ENCODE results near the gene IKZF2.

Gene IKZF2

DNA sequence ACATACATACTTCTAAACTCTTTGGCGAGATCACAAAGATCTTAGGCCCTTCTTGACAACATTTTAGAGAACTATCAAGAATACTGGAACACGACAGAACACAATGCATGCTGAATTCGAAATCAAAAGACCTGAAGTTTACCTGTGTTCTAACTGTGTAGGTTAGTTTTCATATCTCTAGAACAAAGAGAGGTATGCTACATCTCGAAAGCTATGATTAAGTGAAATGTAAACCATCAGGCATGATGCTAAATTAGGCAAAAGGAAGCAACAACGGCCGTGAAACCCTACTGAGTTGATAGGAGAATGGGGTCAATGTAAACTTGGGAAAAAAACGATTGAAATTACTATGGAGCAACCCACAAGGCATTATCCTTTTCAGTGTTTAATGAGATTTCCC lies 43.7 kb downstream of the IKZF2 start:
- H3K4me1 ChIP-seq: no peaks in the 10 kb centered on the region
- no peak overlapping the region for H3K4me3 ChIP-seq (ENCODE audit: low read depth, low read length)
- no peaks in the 10 kb centered on the region for H3K36me3 ChIP-seq
- no peaks in the 10 kb centered on the region for H3K9me3 ChIP-seq
- DNase-seq: no peak
- TF ChIP-seq, protein P1, sequence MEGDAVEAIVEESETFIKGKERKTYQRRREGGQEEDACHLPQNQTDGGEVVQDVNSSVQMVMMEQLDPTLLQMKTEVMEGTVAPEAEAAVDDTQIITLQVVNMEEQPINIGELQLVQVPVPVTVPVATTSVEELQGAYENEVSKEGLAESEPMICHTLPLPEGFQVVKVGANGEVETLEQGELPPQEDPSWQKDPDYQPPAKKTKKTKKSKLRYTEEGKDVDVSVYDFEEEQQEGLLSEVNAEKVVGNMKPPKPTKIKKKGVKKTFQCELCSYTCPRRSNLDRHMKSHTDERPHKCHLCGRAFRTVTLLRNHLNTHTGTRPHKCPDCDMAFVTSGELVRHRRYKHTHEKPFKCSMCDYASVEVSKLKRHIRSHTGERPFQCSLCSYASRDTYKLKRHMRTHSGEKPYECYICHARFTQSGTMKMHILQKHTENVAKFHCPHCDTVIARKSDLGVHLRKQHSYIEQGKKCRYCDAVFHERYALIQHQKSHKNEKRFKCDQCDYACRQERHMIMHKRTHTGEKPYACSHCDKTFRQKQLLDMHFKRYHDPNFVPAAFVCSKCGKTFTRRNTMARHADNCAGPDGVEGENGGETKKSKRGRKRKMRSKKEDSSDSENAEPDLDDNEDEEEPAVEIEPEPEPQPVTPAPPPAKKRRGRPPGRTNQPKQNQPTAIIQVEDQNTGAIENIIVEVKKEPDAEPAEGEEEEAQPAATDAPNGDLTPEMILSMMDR (IDR thresholded peaks at IDR 0.05; ENCODE audit: low read depth, low read length): no peak
- peaks cover 4% of the 10 kb centered on the region; the same call in 1 of the 2 replicates for H3K27me3 ChIP-seq

DNA sequence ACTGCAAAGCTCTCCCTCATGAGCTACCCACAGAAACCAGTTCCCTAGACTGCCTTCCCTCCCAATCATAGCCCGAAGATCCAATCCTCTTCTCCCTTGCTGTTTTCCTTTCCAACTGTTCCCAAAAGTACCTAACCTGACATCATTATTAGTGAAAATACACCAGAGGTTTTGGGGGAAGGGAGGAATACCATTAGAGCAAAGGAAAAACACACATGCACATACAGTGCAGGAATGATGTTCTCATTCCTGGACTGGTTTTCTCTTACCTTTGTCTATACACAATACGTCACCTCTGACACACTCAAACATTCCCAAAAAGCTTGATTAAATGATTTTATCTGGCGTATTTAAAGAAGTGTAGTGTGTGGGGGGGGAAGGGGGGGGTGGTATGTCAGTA lies 46.2 kb downstream of the IKZF2 start:
- no peak overlapping the region for H3K4me3 ChIP-seq (ENCODE audit: low read depth, low read length)

DNA sequence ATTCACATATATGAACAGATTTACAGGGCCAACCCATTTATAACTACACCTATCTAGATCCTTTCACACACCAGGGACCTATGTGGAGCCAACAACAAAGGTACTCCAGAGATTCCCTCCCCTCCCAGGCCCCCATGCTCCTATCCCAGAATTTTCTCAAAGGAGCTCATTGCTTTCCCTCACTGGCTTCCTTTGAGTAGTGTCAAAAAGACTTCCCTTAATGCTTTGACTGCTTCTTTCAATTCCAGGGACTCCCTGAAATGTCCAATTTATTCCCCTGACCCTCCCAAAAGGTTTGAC lies 46.6 kb downstream of the IKZF2 start:
- TF ChIP-seq, protein P1 (IDR thresholded peaks at IDR 0.05; ENCODE audit: low read depth, low read length): no peak
- Histone ChIP-seq H3K27me3 (peaks cover 4% of the 10 kb centered on the region; the same call in 1 of the 2 replicates), H3K4me1 (no peaks in the 10 kb centered on the region), H3K36me3 (no peaks in the 10 kb centered on the region), H3K4me3 (ENCODE audit: low read depth, low read length) (no peak overlapping the region), H3K9me3 (no peaks in the 10 kb centered on the region)
- DNase-seq: no peak

More for the DNA sequence above, 46.2 kb downstream of the IKZF2 start:
- no peaks in the 10 kb centered on the region for H3K9me3 ChIP-seq
- no peaks in the 10 kb centered on the region for H3K36me3 ChIP-seq
- peaks cover 4% of the 10 kb centered on the region; the same call in 1 of the 2 replicates for H3K27me3 ChIP-seq
- TF ChIP-seq, protein P1 (IDR thresholded peaks at IDR 0.05; ENCODE audit: low read depth, low read length): no peak
- H3K4me1 ChIP-seq: no peaks in the 10 kb centered on the region
- no peak for DNase-seq

DNA sequence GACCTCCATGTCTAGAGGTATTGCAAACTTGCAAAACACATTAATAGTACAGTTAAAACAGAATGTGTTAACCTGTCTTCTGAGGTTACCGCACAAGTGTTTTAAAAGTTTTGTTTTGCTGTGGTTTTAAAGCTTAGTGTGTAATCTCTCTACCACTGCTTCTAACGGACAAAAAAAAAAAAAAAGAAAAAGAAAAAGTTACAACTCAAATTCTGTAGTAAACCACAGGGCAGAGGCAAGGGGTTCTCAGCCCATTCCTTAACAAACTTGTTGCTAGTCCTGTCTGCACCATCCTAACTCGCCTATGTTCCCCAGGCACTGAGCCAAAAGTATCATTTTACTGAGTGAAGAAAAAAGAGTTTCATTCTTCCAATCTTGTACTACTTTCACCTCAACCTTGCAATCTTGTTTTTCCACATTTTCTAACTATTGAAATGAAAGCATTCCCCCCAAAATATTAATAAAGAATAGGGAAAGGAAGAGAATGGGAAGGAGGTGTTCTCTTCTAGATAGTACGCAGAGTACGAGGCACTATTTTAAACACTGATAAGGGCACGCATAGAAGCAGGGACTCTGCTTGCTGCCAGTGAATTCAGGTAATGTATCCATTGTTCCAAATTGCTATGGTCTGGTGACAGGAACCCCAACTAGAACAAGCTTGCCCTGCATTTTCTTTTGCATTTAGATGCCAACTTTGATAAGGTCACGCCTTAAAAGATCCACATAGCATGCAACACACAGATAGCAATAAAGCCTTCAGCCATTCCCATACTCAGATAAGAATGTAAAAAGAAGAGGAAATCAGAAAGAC lies 47.1 kb downstream of the IKZF2 start:
- no peak overlapping the region for H3K4me3 ChIP-seq (ENCODE audit: low read depth, low read length)
- TF ChIP-seq, protein P1 (IDR thresholded peaks at IDR 0.05; ENCODE audit: low read depth, low read length): no peak
- H3K36me3 ChIP-seq: no peaks in the 10 kb centered on the region
- no peaks in the 10 kb centered on the region for H3K4me1 ChIP-seq
- no peaks in the 10 kb centered on the region for H3K9me3 ChIP-seq
- peaks cover 4% of the 10 kb centered on the region for H3K27me3 ChIP-seq
- no peak for DNase-seq

DNA sequence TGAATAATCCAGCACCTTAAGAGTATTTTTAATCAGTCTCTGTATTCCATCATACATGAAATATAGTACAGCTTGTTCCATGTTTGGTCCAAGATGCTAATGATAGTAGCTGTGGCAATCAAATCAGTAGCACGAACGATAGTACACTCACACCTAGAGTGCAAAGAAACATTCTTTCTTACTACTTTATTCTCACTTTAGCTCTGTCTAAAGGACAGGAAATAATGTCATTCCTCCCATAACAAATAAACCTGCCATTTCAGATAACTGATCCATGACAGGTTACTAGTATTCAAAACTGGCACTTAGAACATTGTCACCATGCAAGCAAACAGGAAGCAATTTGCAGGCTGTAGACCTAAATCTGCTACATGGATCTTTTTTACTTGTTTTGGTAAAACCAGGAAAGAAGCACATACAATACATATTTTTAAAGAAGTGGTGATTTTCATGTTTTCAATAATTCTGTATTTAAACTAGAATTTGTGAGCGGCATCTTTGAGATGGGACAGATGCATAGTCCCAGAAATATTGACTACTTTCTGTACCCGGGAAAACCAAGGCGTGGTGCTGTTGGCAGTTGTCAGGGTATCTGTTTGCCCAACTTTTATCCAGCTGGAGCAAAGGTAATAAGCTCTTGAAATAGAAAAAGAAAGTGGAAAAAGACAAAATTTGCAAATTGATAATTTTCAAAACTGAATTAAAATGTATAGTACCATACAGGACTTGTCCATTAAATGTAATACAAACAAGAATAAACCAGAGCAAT lies 49.5 kb downstream of the IKZF2 start:
- Histone ChIP-seq H3K4me3 (ENCODE audit: low read depth, low read length) (no peak overlapping the region), H3K36me3 (no peaks in the 10 kb centered on the region), H3K9me3 (no peaks in the 10 kb centered on the region), H3K4me1 (no peaks in the 10 kb centered on the region), H3K27me3 (no peaks in the 10 kb centered on the region; the same call in none of the 2 replicates)
- DNase-seq: no peak
- TF ChIP-seq, protein P1 (IDR thresholded peaks at IDR 0.05; ENCODE audit: low read depth, low read length): no peak

DNA sequence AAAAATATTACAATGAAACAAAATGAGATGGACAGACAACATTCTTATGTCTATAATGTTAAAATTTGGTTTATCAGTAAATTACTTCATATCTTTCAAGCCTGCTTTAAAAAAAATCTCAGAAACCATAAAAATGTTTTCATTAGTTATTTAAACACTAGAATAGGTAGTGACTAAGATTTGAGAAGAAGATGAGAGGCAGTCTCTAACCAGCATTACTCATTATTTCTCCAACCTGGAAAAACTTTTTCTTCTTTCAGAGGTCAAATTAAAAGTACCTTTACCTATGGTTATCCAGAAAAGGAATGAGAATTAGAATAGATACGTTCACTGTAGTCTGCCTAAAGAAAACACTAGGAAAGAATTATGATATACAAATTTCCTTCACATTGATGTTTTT lies 50.3 kb downstream of the IKZF2 start:
- no peaks in the 10 kb centered on the region for H3K4me1 ChIP-seq

More for the DNA sequence above, 50.3 kb downstream of the IKZF2 start:
- no peaks in the 10 kb centered on the region for H3K9me3 ChIP-seq
- DNase-seq: no peak
- TF ChIP-seq, protein P1 (IDR thresholded peaks at IDR 0.05; ENCODE audit: low read depth, low read length): no peak
- no peaks in the 10 kb centered on the region; the same call in none of the 2 replicates for H3K27me3 ChIP-seq
- H3K4me3 ChIP-seq (ENCODE audit: low read depth, low read length): no peak overlapping the region
- H3K36me3 ChIP-seq: no peaks in the 10 kb centered on the region
